Neuronal stem cell (in vitro differentiated cells): ENCODE data around the gene CPD. TPM values are rescaled to one million over a fixed set of nuclear protein-coding genes. Genes with fewer than 3 reads are reported as not detected.

Source experiments
- small RNA-seq: library from polyadenylated mRNA; stranded (forward); fragments of <200 nt; extraction: miRNeasy Mini kit (QIAGEN cat#:217004); gene quantifications from one replicate; pipeline ENCODE3, GENCODE V24; 2013; ENCODE audit not compliant: insufficient read depth

Gene CPD

Small RNA genes within 50 kb of the gene (small RNA-seq; reads per million reads assigned to genes)
- not detected for gene RF00019
- gene RNU6-990P, result not detected
